OCI-LY1 (cell line): ENCODE data around the gene CFAP46.

Source experiments
- H2AFZ ChIP-seq: fragments of 200-600 bp; sonication (generic), shearing (Covaris generic); 2 replicates; pipeline ENCODE4 v1.6.0; 2014; ENCODE audit warnings: antibody characterized with exemption, mild to moderate bottlenecking, low read length
- H3F3A ChIP-seq: fragments of 200-600 bp; sonication (generic), shearing (Covaris generic); 2 replicates; pipeline ENCODE4 v1.6.0; 2014; ENCODE audit warnings: mild to moderate bottlenecking, antibody characterized with exemption, low read length, moderate library complexity; ENCODE audit not compliant: insufficient read depth
- H3K27ac ChIP-seq: fragments of 200-600 bp; sonication (generic); 2 replicates; pipeline ENCODE4 v1.5.1; 2014; ENCODE audit warnings: low read length, mixed run types, mild to moderate bottlenecking, low read depth; ENCODE audit not compliant: poor library complexity, severe bottlenecking
- H3K27me3 ChIP-seq: fragments of 200-600 bp; sonication (generic); 2 replicates; pipeline ENCODE4 v1.6.0; 2014; ENCODE audit warnings: antibody characterized with exemption, mild to moderate bottlenecking, low read length, moderate library complexity; ENCODE audit not compliant: insufficient read depth
- H3K36me3 ChIP-seq: fragments of 200-600 bp; sonication (generic); 2 replicates; pipeline ENCODE4 v1.6.1; 2014; ENCODE audit warnings: mild to moderate bottlenecking, antibody characterized with exemption, low read length, moderate library complexity, mixed read lengths; ENCODE audit not compliant: insufficient read depth
- H3K4me1 ChIP-seq: fragments of 200-600 bp; sonication (generic); 2 replicates; pipeline ENCODE4 v1.5.1; 2014; ENCODE audit warnings: mild to moderate bottlenecking, low read length, moderate library complexity; ENCODE audit not compliant: insufficient read depth, severe bottlenecking
- H3K4me2 ChIP-seq: fragments of 200-600 bp; sonication (generic), shearing (Covaris generic); 2 replicates; pipeline ENCODE4 v1.6.1; 2014; ENCODE audit warnings: low read length
- H3K4me3 ChIP-seq: fragments of 200-600 bp; sonication (generic); 2 replicates; pipeline ENCODE4 v1.5.1; 2014; ENCODE audit warnings: low read length, low read depth, mild to moderate bottlenecking, mixed read lengths; ENCODE audit not compliant: poor library complexity, severe bottlenecking
- H3K79me2 ChIP-seq: fragments of 200-600 bp; shearing (Covaris generic); 2 replicates; pipeline ENCODE4 v1.6.1; 2016; ENCODE audit warnings: mixed run types, low read length, mixed read lengths; ENCODE audit not compliant: insufficient read depth
- H3K9ac ChIP-seq: fragments of 200-600 bp; sonication (generic), shearing (Covaris generic); 2 replicates; pipeline ENCODE4 v1.6.1; 2014; ENCODE audit warnings: mild to moderate bottlenecking, low read length, mixed read lengths
- H3K9me2 ChIP-seq: fragments of 200-600 bp; sonication (generic), shearing (Covaris generic); 2 replicates; pipeline ENCODE4 v1.6.1; 2014; ENCODE audit warnings: low read depth, mild to moderate bottlenecking, low read length, mixed read lengths
- H3K9me3 ChIP-seq: fragments of 200-600 bp; shearing (Covaris generic); 2 replicates; pipeline ENCODE4 v1.6.1; 2014; ENCODE audit warnings: low read length, mixed read lengths
- H4K20me1 ChIP-seq: fragments of 200-600 bp; sonication (generic), shearing (Covaris generic); 2 replicates; pipeline ENCODE4 v1.6.0; 2016; ENCODE audit warnings: mild to moderate bottlenecking, low read length; ENCODE audit not compliant: insufficient read depth
- CTCF ChIP-seq: fragments of 200-600 bp; sonication (generic), shearing (Covaris generic); IDR thresholded peaks from 2 replicates; pipeline ENCODE4 v1.5.1; 2017; ENCODE audit warnings: mild to moderate bottlenecking, antibody characterized with exemption, low read length, moderate library complexity, mixed read lengths
- EZH2 ChIP-seq: fragments of 200-600 bp; sonication (generic), shearing (Covaris generic); IDR thresholded peaks from 2 replicates; pipeline ENCODE4 v1.8.0; 2017; ENCODE audit warnings: borderline replicate concordance, mixed run types, mild to moderate bottlenecking, antibody characterized with exemption, low read length, moderate library complexity, mixed read lengths

The CFAP46 gene

GRCh38 chr10:132837905-132838304 lies 104.5 kb downstream of the CFAP46 start:
- H3K9me2 ChIP-seq, result no peaks in the 10 kb centered on the region
- no peaks in the 10 kb centered on the region for H3K79me2 ChIP-seq
- H4K20me1 ChIP-seq, result no peaks in the 10 kb centered on the region
- no peaks in the 10 kb centered on the region for H3F3A ChIP-seq
- no peak for TF ChIP-seq EZH2
- TF ChIP-seq CTCF, result no peak
- H3K9ac ChIP-seq, result no peak overlapping the region
- H3K9me3 ChIP-seq, result peaks cover under 1% of the 10 kb centered on the region; the same call in 1 of the 2 replicates
- no peak overlapping the region for H3K4me2 ChIP-seq
- H3K36me3 ChIP-seq, result no peaks in the 10 kb centered on the region; the same call in 1 of the 2 replicates
- no peaks in the 10 kb centered on the region for H3K4me1 ChIP-seq
- no peak overlapping the region for H3K4me3 ChIP-seq
- H3K27ac ChIP-seq, result no peak overlapping the region
- H2AFZ ChIP-seq, result no peak overlapping the region
- H3K27me3 ChIP-seq, result no peaks in the 10 kb centered on the region

GRCh38 chr10:132836832-132837540 lies 105.4 kb downstream of the CFAP46 start:
- Histone ChIP-seq H3K9me2 (no peaks in the 10 kb centered on the region), H3K9ac (no peak overlapping the region), H3K27ac (no peak overlapping the region), H3K36me3 (no peaks in the 10 kb centered on the region), H2AFZ (no peak overlapping the region), H3K9me3 (no peaks in the 10 kb centered on the region), H3F3A (no peaks in the 10 kb centered on the region), H3K4me2 (no peak overlapping the region), H3K27me3 (no peaks in the 10 kb centered on the region), H3K79me2 (no peaks in the 10 kb centered on the region), H3K4me3 (no peak overlapping the region), H3K4me1 (no peaks in the 10 kb centered on the region), H4K20me1 (no peaks in the 10 kb centered on the region)
- TF ChIP-seq CTCF (peak; percentile 84), EZH2 (no peak)

- Histone ChIP-seq H3K9me2 (no peaks in the 10 kb centered on the region), H3K36me3 (no peaks in the 10 kb centered on the region), H3F3A (no peaks in the 10 kb centered on the region), H4K20me1 (no peaks in the 10 kb centered on the region), H3K4me1 (no peaks in the 10 kb centered on the region), H2AFZ (no peak overlapping the region), H3K9ac (no peak overlapping the region), H3K27ac (no peak overlapping the region), H3K4me3 (no peak overlapping the region), H3K9me3 (no peaks in the 10 kb centered on the region), H3K79me2 (no peaks in the 10 kb centered on the region), H3K27me3 (no peaks in the 10 kb centered on the region), H3K4me2 (no peak overlapping the region)
- no peak for TF ChIP-seq CTCF
- TF ChIP-seq EZH2, result no peak
These were observed 106.0 kb downstream of the CFAP46 start for GRCh38 chr10:132836248-132836831.
